OCI-LY7 (cell line): ENCODE measurements around the gene CAVIN3. TPM values are rescaled to one million over a fixed set of nuclear protein-coding genes. Genes with fewer than 3 reads are reported as not detected.

Source experiments
- BruUV-seq: library from RNA; stranded (reverse); fragments of 400-500 nt; replicated peaks from 2 replicates; lab custom pipeline; 2021; lab: Mats Ljungman, UMichigan
- CTCF ChIA-PET: fragments of 300-600 bp; sonication (Branson Sonifier 250); formaldehyde crosslinking; loops from one replicate; lab custom pipeline; 2022; ENCODE audit warnings: antibody characterized with exemption; ENCODE audit not compliant: unreplicated experiment; lab: Charles Lee
- POLR2A ChIA-PET: fragments of 300-600 bp; sonication (Branson Sonifier 250); formaldehyde crosslinking; loops from one replicate; lab custom pipeline; 2022; ENCODE audit warnings: antibody characterized with exemption; lab: Charles Lee
- DNase-seq: peaks from one replicate; pipeline ENCODE4 v3.0.0-alpha.2; 2015; ENCODE audit warnings: low spot score
- H2AFZ ChIP-seq: fragments of 200-600 bp; sonication (generic), shearing (Covaris generic); 2 replicates; pipeline ENCODE4 v1.6.1; 2014; ENCODE audit warnings: mild to moderate bottlenecking, antibody characterized with exemption, low read length, moderate library complexity
- H3K27ac ChIP-seq: fragments of 200-600 bp; sonication (generic); 2 replicates; pipeline ENCODE4 v1.5.1; 2014; ENCODE audit warnings: mixed run types, low read depth, mild to moderate bottlenecking, moderate library complexity, low read length, inconsistent platforms; ENCODE audit not compliant: poor library complexity, severe bottlenecking
- H3K36me3 ChIP-seq: fragments of 200-600 bp; sonication (generic); 2 replicates; pipeline ENCODE4 v1.6.1; 2014; ENCODE audit warnings: mild to moderate bottlenecking, antibody characterized with exemption, low read length, moderate library complexity, mixed read lengths; ENCODE audit not compliant: insufficient read depth
- H3K4me1 ChIP-seq: fragments of 200-600 bp; sonication (generic); 2 replicates; pipeline ENCODE4 v1.5.1; 2014; ENCODE audit warnings: mild to moderate bottlenecking, low read length; ENCODE audit not compliant: insufficient read depth, poor library complexity, severe bottlenecking
- H3K4me2 ChIP-seq: fragments of 200-600 bp; sonication (generic); 2 replicates; pipeline ENCODE4 v1.6.1; 2014; ENCODE audit warnings: mild to moderate bottlenecking, low read length
- H3K4me3 ChIP-seq: fragments of 200-600 bp; sonication (generic); 2 replicates; pipeline ENCODE4 v1.5.1; 2014; ENCODE audit warnings: mild to moderate bottlenecking, low read depth, low read length; ENCODE audit not compliant: poor library complexity, severe bottlenecking
- H3K79me2 ChIP-seq: fragments of 200-600 bp; sonication (generic); 2 replicates; pipeline ENCODE4 v1.6.1; 2016; ENCODE audit warnings: low read depth, mild to moderate bottlenecking, low read length, moderate library complexity, mixed read lengths; ENCODE audit not compliant: insufficient read depth
- H3K9me2 ChIP-seq: fragments of 200-600 bp; sonication (generic); 2 replicates; pipeline ENCODE4 v1.6.1; 2016; ENCODE audit warnings: mild to moderate bottlenecking, low read length, mixed read lengths; ENCODE audit not compliant: insufficient read depth
- H3K9me3 ChIP-seq: fragments of 200-600 bp; sonication (generic); 2 replicates; pipeline ENCODE4 v1.6.1; 2014; ENCODE audit warnings: mild to moderate bottlenecking, mixed run types, low read length, mixed read lengths
- H4K20me1 ChIP-seq: fragments of 200-600 bp; sonication (generic); 2 replicates; pipeline ENCODE4 v1.6.1; 2014; ENCODE audit warnings: mild to moderate bottlenecking, antibody characterized with exemption, low read length, moderate library complexity, mixed read lengths; ENCODE audit not compliant: insufficient read depth
- CTCF ChIP-seq: fragments of 200-600 bp; sonication (generic); conservative IDR thresholded peaks from 2 replicates; pipeline ENCODE4 v1.5.1; 2014; ENCODE audit warnings: mild to moderate bottlenecking, antibody characterized with exemption, low read length, moderate library complexity, mixed read lengths
- EZH2phosphoT487 ChIP-seq: fragments of 200-600 bp; sonication (generic); IDR thresholded peaks from 2 replicates; pipeline ENCODE4 v1.6.1; 2018; ENCODE audit warnings: low read depth, borderline replicate concordance, mild to moderate bottlenecking, mixed run types, antibody characterized with exemption, low read length, moderate library complexity, mixed read lengths
- intact Hi-C: fragments of 100-400 bp; cut with micrococcal nuclease; formaldehyde crosslinking; loops from one replicate; pipeline ENCODE4 v1.10.0; 2022; ENCODE audit not compliant: unreplicated experiment
- total RNA-seq, 2 experiments: library from RNA; depleted of rRNA in 1 of 2; stranded (reverse); fragments of >200 nt in 1 of 2; shearing (Covaris generic) in 1 of 2; gene quantifications; 2 replicates each; pipeline ENCODE4 v1.2.3, GENCODE V29; 2014 to 2022

The CAVIN3 gene
- total RNA-seq, 2 experiments from 2014 or later = not detected

GRCh38 chr11:6326303-6326702 lies 6.0 kb upstream of the CAVIN3 start:
- POLR2A ChIA-PET = interaction anchor here (1.7 kb wide), 1 partner anchor 9 kb away, joined by 9 read pairs; no protein-coding TSS in a partner anchor
- intact Hi-C loops = no loop called here

GRCh38 chr11:6323291-6323905 lies 3.1 kb upstream of the CAVIN3 start:
- no peak overlapping the region for H3K27ac ChIP-seq
- H3K9me2 ChIP-seq = no peaks in the 10 kb centered on the region
- intact Hi-C loops = no loop called here
- POLR2A ChIA-PET = no interaction called here
- H3K4me3 ChIP-seq = no peak overlapping the region
- no TSS peak for BruUV-seq
- DNase-seq = no peak
- CTCF ChIA-PET = no interaction called here
- H3K79me2 ChIP-seq = no peaks in the 10 kb centered on the region
- no peak for TF ChIP-seq EZH2phosphoT487
- no peak for TF ChIP-seq CTCF
- H3K9me3 ChIP-seq = no peaks in the 10 kb centered on the region
- no peaks in the 10 kb centered on the region for H3K4me1 ChIP-seq
- no peaks in the 10 kb centered on the region for H3K36me3 ChIP-seq
- no peak overlapping the region for H2AFZ ChIP-seq
- H3K4me2 ChIP-seq = no peak overlapping the region
- H4K20me1 ChIP-seq = no peaks in the 10 kb centered on the region

More at GRCh38 chr11:6326303-6326702, 6.0 kb upstream of the CAVIN3 start:
- Histone ChIP-seq H3K4me3 (no peak overlapping the region), H3K9me3 (no peaks in the 10 kb centered on the region), H3K36me3 (no peaks in the 10 kb centered on the region), H4K20me1 (no peaks in the 10 kb centered on the region), H3K4me1 (no peaks in the 10 kb centered on the region), H3K79me2 (no peaks in the 10 kb centered on the region), H3K9me2 (no peaks in the 10 kb centered on the region), H2AFZ (no peak overlapping the region), H3K4me2 (no peak overlapping the region), H3K27ac (no peak overlapping the region)
- CTCF ChIA-PET = interaction anchor here (1.4 kb wide), 1 partner anchor 36 kb away, joined by 4 read pairs; no protein-coding TSS in a partner anchor
- no TSS peak for BruUV-seq
- no peak for TF ChIP-seq CTCF
- no peak for TF ChIP-seq EZH2phosphoT487
- no peak for DNase-seq

GRCh38 chr11:6321961-6322362 lies 1.7 kb upstream of the CAVIN3 start:
- TF ChIP-seq EZH2phosphoT487 = no peak
- TF ChIP-seq CTCF = no peak
- intact Hi-C loops = no loop called here
- H4K20me1 ChIP-seq = no peaks in the 10 kb centered on the region
- no peak overlapping the region for H3K4me3 ChIP-seq
- H2AFZ ChIP-seq = no peak overlapping the region
- H3K4me2 ChIP-seq = no peak overlapping the region
- H3K9me2 ChIP-seq = no peaks in the 10 kb centered on the region
- H3K79me2 ChIP-seq = no peaks in the 10 kb centered on the region
- POLR2A ChIA-PET = interaction anchor here (1.1 kb wide), 1 partner anchor 56 kb away, joined by 3 read pairs; no protein-coding TSS in a partner anchor
- no peak overlapping the region for H3K27ac ChIP-seq
- DNase-seq = no peak
- H3K4me1 ChIP-seq = no peaks in the 10 kb centered on the region
- BruUV-seq = no TSS peak
- CTCF ChIA-PET = no interaction called here
- no peaks in the 10 kb centered on the region for H3K9me3 ChIP-seq
- no peaks in the 10 kb centered on the region for H3K36me3 ChIP-seq
